ENCODE results near the gene SLC25A17.
"Not testable (repeated sequence)": the region's sequence is repeated elsewhere in the genome, so short reads cannot be mapped to it uniquely, and the experiment has no call there.

Gene SLC25A17

DNA sequence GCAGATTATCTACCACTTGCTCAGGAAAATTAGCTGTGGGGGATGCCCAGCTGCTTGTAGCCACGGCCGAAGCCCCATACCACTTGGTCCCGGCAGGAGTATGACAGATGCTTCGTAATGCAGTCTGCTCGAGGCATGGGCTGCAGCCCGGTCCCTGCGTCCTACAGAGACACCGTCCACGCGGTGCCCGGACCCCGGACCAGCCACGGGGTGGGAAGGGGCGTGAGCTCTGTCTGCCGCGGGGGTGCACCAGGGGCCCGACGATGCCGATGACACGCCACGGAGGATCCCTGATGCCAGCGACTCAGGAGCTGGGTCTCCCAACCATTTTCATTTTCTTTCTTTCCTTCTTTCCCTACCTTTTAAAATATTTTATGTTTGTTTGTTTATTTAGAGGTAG is 30.0 kb downstream of the SLC25A17 start:
- no peak for DNase-seq (ENCODE audit: low spot score)
- in situ Hi-C loops (cut with MboI; ENCODE audit: low pct_unique_long_range_greater_than_20kb, low sequenced_read_pairs, unreplicated experiment), result no loop called here
- TF ChIP-seq, protein P1, sequence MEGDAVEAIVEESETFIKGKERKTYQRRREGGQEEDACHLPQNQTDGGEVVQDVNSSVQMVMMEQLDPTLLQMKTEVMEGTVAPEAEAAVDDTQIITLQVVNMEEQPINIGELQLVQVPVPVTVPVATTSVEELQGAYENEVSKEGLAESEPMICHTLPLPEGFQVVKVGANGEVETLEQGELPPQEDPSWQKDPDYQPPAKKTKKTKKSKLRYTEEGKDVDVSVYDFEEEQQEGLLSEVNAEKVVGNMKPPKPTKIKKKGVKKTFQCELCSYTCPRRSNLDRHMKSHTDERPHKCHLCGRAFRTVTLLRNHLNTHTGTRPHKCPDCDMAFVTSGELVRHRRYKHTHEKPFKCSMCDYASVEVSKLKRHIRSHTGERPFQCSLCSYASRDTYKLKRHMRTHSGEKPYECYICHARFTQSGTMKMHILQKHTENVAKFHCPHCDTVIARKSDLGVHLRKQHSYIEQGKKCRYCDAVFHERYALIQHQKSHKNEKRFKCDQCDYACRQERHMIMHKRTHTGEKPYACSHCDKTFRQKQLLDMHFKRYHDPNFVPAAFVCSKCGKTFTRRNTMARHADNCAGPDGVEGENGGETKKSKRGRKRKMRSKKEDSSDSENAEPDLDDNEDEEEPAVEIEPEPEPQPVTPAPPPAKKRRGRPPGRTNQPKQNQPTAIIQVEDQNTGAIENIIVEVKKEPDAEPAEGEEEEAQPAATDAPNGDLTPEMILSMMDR (IDR thresholded peaks at IDR 0.05; ENCODE audit: extremely low read depth, insufficient read depth, missing control alignments), result no peak

DNA sequence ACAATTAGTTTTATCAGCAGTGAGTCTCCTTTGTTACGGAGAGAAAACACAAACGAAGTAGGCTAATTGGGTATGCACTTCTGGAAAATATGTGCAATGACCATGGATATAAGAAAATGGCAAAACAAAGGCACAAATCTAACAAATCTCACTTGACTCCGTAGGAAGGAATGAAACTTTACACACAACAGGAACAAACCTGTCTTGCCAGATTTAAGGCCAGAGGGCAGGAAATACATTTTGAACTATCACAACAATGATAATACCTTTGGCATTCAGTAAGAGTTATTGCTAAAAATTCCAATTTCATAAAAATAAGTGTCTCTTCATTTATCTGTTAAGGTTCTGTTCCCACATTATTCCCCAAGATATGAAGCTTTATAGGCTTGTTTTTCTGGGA is 36.6 kb downstream of the SLC25A17 start:
- TF ChIP-seq, protein P1 (IDR thresholded peaks at IDR 0.05; ENCODE audit: extremely low read depth, insufficient read depth, missing control alignments), result no peak
- in situ Hi-C loops (cut with MboI; ENCODE audit: low pct_unique_long_range_greater_than_20kb, low sequenced_read_pairs, unreplicated experiment), result no loop called here
- DNase-seq (ENCODE audit: low spot score), result no peak

DNA sequence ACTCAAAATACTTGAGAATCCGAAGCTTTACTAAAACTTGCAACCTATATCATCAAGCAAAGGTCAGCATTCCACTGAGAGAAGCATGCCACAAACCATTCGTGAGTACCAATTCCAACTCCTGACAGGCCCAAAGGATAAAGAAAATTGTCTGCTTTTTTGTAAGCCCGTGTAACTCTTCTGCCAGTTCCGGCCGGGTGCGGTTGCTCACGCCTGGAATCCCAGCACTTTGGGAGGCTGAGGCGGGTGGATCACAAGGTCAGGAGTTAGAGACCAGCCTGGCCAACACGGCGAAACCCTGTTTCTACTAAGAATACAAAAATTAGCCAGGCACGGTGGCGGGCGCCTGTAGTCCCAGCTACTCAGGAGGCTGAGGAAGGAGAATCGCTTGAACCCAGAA is 37.4 kb downstream of the SLC25A17 start:
- in situ Hi-C loops (cut with MboI; ENCODE audit: low pct_unique_long_range_greater_than_20kb, low sequenced_read_pairs, unreplicated experiment); DNase-seq (ENCODE audit: low spot score): not testable (repeated sequence)

DNA sequence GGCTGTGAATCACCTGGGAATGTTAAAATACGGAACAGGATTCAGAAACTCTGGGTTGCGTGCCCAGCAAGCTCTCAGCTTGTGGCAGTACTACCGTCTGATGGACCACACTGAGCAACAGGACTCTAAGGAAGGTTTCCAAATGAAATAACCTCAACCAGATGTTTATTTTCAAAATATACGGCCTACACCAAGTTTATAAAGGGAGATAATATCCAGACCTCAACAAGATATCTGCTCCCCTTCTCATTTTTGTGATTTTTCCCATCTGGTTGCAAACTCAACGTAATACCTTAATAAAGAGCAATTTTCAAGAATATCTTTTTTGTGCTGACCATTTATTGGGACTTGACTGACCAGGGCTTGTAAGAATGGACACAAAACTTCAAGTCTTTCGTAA is 49.4 kb downstream of the SLC25A17 start:
- TF ChIP-seq, protein P1 (IDR thresholded peaks at IDR 0.05; ENCODE audit: extremely low read depth, insufficient read depth, missing control alignments), result no peak
- DNase-seq (ENCODE audit: low spot score), result no peak
- in situ Hi-C loops (cut with MboI; ENCODE audit: low pct_unique_long_range_greater_than_20kb, low sequenced_read_pairs, unreplicated experiment), result no loop called here

DNA sequence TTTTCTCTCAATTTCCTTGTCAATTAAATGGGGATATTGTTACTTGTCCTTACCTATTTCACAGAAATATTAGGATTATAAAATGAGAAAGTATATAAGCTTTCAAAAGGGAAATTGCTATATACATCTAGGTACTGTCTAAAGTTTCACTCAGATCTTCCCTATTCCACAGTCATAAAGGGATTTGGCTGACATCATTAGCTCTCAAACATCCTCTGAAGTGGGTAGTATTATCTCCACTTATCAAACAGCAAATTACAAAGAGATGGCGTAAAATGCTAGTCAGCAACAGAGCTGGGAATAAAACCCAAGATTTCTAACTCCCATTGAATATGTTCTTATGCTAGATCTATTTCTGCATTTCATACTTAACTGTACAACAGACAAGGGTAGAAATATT is 50.9 kb downstream of the SLC25A17 start:
- TF ChIP-seq, protein P1 (IDR thresholded peaks at IDR 0.05; ENCODE audit: extremely low read depth, insufficient read depth, missing control alignments), result no peak
- in situ Hi-C loops (cut with MboI; ENCODE audit: low pct_unique_long_range_greater_than_20kb, low sequenced_read_pairs, unreplicated experiment), result no loop called here
- DNase-seq (ENCODE audit: low spot score), result no peak

DNA sequence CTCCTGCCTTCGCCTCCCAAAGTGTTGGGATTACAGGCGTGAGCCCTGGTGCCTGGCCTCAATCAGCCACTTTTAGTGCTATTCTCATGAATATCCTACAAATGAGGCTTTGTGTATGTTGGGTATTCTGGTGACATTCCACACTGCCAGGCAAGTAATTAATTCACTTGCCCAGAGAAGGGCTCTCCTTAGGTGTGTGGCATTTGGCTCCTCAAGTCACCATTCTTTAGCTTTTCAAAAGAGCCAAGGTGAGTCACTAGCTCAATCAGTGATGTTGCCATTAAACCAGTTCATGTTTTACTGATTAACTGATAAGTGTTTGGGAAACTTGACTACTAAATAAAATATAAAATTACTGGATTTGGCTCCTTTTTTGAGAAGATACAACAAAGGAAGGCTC is 52.2 kb downstream of the SLC25A17 start:
- no peak for DNase-seq (ENCODE audit: low spot score)
- TF ChIP-seq, protein P1 (IDR thresholded peaks at IDR 0.05; ENCODE audit: extremely low read depth, insufficient read depth, missing control alignments), result no peak
- in situ Hi-C loops (cut with MboI; ENCODE audit: low pct_unique_long_range_greater_than_20kb, low sequenced_read_pairs, unreplicated experiment), result no loop called here

DNA sequence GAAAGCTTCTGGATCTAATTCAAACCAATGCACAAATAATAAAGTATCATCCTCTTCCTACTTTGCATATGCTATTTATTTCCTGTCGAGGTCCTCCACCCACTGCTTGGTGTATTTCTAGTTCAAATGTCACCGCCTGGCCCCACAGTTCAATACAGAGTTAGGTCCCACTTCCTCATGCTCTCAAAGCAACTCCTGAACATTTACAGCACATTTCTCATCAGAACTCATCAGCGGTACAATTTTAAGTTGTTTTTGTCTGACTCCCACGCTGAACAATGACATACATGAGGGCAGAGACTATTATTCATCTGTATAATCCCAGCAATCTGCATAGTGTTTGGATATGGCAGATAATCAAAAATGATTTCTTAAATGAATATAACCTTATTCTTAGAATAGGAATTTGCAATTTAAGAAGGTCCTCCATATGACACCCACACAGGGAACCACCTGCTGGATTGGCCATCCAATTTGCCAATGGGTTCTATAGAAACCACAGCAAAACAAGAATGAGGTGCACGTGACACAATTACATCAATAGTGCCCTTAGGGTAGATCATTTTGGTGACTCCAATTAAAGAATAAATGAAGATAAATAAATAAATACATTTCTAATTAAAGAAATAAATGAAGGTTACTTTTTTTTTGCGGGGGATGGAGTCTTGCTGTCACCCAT is 54.2 kb downstream of the SLC25A17 start:
- TF ChIP-seq, protein P1 (IDR thresholded peaks at IDR 0.05; ENCODE audit: extremely low read depth, insufficient read depth, missing control alignments), result no peak
- in situ Hi-C loops (cut with MboI; ENCODE audit: low pct_unique_long_range_greater_than_20kb, low sequenced_read_pairs, unreplicated experiment), result no loop called here
- DNase-seq (ENCODE audit: low spot score), result peak; percentile 68

Measured in GM13977 (cell line).